Ishikawa (cell line): Measurements from ENCODE around the gene PCDHGA1.
A peak's percentile ranks its signal among the peaks of the same experiment; 100 is the strongest.

ENCODE experiments used
- CEBPB ChIP-seq: IDR thresholded peaks from 2 replicates; pipeline ENCODE4 v1.6.1; 2012
- CREB1 ChIP-seq: IDR thresholded peaks from 2 replicates; pipeline ENCODE4 v1.6.1; 2012; ENCODE audit warnings: low read depth
- EGR1 ChIP-seq: IDR thresholded peaks from 2 replicates; pipeline ENCODE4 v1.6.1; 2012
- EP300 ChIP-seq: IDR thresholded peaks from 2 replicates; pipeline ENCODE4 v1.6.1; 2012; ENCODE audit warnings: borderline replicate concordance
- FOXM1 ChIP-seq: IDR thresholded peaks from 2 replicates; pipeline ENCODE4 v1.6.1; 2012; ENCODE audit warnings: low read depth, borderline replicate concordance
- NFIC ChIP-seq: IDR thresholded peaks from 2 replicates; pipeline ENCODE4 v1.6.1; 2012
- RAD21 ChIP-seq: IDR thresholded peaks from 2 replicates; pipeline ENCODE4 v1.6.1; 2012; ENCODE audit warnings: low read depth
- TAF1 ChIP-seq: IDR thresholded peaks from 2 replicates; pipeline ENCODE4 v1.6.1; 2012; ENCODE audit warnings: low read depth, mild to moderate bottlenecking
- TCF12 ChIP-seq: IDR thresholded peaks from 2 replicates; pipeline ENCODE4 v1.6.1; 2012; ENCODE audit warnings: low read depth
- TEAD4 ChIP-seq: IDR thresholded peaks from 2 replicates; pipeline ENCODE4 v1.6.1; 2012
- YY1 ChIP-seq: IDR thresholded peaks from 2 replicates; pipeline ENCODE4 v1.6.1; 2012; ENCODE audit warnings: low read depth
- ZBTB7A ChIP-seq: IDR thresholded peaks from 2 replicates; pipeline ENCODE4 v1.6.1; 2012; ENCODE audit warnings: low read depth
- TF ChIP-seq, protein P1 (sequence below): IDR thresholded peaks from 2 replicates; pipeline ENCODE4 v1.6.1; 2012; ENCODE audit warnings: low read depth, mild to moderate bottlenecking
- TF ChIP-seq, protein P2 (sequence below): IDR thresholded peaks from 2 replicates; pipeline ENCODE4 v1.6.1; 2012
- TF ChIP-seq, protein P3 (sequence below): IDR thresholded peaks from 2 replicates; pipeline ENCODE4 v1.6.1; 2012

PCDHGA1 gene

DNA sequence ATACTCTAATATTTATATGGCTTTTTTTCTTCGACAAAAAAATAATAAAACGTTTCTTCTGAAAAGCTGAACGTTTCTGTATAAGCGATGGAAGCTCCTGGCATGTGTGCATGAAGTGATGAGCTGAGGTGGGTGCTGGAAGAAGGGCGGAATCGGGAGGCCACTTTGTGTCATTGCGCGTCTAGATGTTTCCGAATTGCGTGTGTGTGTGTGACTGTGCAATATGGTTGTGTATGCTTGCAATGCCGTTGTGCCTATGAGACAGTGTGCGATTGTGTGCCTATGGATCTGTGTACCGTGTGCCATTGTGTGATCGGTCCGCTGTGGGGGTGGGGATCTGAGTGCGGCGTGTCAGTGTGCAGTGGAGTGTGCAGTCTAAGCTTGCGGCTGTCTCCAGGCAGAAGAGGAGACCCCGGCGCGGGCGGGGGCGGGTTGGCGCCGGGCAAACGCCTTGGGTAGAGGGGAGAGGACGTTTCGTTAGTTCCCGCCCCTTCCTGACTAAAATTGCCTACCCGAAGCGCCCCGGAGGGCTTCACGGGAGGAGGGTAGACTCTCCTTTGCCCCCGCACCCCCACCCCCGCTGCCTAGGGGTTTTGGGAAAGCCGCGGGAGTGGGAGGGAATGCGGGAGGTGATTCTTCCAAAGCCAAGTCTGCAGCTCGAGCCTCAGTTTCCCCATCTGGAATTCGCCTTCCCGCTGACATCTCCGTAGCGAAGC lies 182.8 kb downstream of the PCDHGA1 start:
- TF ChIP-seq FOXM1, result no peak
- TF ChIP-seq, protein P1, sequence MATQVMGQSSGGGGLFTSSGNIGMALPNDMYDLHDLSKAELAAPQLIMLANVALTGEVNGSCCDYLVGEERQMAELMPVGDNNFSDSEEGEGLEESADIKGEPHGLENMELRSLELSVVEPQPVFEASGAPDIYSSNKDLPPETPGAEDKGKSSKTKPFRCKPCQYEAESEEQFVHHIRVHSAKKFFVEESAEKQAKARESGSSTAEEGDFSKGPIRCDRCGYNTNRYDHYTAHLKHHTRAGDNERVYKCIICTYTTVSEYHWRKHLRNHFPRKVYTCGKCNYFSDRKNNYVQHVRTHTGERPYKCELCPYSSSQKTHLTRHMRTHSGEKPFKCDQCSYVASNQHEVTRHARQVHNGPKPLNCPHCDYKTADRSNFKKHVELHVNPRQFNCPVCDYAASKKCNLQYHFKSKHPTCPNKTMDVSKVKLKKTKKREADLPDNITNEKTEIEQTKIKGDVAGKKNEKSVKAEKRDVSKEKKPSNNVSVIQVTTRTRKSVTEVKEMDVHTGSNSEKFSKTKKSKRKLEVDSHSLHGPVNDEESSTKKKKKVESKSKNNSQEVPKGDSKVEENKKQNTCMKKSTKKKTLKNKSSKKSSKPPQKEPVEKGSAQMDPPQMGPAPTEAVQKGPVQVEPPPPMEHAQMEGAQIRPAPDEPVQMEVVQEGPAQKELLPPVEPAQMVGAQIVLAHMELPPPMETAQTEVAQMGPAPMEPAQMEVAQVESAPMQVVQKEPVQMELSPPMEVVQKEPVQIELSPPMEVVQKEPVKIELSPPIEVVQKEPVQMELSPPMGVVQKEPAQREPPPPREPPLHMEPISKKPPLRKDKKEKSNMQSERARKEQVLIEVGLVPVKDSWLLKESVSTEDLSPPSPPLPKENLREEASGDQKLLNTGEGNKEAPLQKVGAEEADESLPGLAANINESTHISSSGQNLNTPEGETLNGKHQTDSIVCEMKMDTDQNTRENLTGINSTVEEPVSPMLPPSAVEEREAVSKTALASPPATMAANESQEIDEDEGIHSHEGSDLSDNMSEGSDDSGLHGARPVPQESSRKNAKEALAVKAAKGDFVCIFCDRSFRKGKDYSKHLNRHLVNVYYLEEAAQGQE, result no peak
- no peak for TF ChIP-seq CREB1
- no peak for TF ChIP-seq EP300
- no peak for TF ChIP-seq CEBPB
- TF ChIP-seq ZBTB7A, result no peak
- no peak for TF ChIP-seq TEAD4

DNA sequence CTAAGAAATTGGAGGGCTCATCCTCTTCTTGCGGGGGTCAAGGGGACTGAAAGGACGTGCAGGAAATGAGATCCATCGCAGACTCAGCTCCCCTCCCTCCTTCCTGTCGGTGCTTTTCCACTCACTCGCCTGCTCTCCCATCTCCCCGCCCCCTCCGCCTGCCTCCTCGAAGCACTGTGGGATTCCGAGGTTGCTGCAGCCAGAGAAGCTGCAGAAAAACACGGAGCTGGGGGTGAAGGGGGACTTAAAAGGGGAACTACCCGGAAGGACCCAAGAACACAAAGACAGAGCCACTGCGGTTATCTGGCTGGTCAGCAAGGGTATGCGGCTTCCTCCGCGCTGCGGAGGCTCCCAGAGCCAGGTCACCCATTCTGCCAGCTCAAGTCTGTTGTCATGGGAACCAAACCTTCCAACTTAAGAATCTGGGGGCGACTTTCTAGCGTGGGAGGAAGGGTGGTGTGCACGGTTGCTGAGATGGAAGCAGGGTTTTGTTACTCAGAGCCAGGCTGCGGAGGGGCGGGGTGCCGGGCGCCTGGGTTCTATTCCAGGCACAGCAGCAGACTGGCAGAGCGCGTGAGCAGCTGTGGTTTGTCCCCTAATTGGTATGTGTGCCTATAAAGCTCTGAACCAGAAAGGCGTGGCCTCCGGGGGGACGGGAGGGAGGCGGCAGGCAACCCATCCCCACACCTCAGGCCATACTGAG lies 183.5 kb downstream of the PCDHGA1 start:
- TF ChIP-seq EGR1, result peak; percentile 89
- TF ChIP-seq TCF12, result no peak

DNA sequence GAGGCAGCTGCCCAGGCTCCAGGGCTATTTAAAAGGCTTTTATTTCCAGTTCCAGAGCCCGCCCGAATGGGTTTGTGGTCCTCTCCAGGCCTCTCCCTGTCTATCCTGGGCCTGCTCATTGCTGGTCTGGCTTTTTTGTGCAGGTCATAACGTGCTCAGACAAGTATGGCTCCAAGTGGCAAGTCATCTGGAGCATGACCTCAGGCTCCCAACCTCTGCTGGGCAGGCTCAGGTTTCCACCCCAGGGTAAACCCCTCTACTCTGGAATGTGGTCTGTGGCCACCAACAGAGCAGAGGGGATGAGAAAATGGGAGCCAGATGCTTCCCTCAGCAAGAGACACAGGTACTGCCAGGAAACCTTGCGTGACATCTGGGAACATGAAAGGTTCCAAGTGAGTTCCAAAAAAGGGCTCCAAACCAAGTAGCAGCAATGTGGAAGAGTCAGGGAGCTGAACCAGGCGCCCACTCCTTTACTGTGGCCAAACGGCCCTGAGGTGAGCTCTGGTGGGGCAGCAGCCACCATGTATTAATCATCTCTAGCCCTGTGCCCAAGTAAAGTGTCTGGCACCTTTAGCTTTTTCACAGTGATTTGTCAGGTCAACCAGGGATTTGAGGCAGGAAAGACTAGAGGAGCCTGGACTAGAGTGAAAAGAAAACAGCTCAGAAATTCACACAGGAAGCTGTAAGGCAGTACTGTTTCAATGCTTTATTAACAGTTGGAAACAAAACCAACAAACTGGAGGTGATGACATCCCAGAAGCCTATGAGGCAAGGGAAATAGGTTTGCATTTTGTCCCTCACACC lies 184.2 kb downstream of the PCDHGA1 start:
- no peak for TF ChIP-seq ZBTB7A
- peak; percentile 26; the same call in 1 of the 2 replicates for TF ChIP-seq NFIC
- TF ChIP-seq TEAD4, result peak; percentile 76
- TF ChIP-seq EP300, result peak; percentile 44; the same call in 1 of the 2 replicates
- TF ChIP-seq TCF12, result peak; percentile 85

DNA sequence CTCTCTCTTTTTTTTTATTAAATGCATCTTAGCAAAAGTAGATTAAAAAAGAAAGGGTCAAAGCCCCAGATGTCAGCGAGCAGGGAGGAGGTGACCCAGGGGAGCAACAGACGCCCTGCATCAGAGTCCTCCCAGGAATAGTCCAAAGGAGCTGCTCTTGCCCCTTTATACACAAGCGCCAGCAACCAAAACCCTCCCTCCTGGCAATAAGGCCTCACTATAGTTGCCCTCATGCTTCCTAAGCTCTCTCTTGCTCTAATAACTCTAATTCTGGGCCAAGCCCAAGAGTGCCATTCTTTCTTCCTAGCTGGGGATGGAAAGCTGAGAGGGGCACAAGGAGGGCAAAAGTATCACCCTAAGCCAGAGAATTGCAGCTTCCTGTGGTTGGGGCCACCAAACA lies 184.8 kb downstream of the PCDHGA1 start:
- no peak for TF ChIP-seq FOXM1

DNA sequence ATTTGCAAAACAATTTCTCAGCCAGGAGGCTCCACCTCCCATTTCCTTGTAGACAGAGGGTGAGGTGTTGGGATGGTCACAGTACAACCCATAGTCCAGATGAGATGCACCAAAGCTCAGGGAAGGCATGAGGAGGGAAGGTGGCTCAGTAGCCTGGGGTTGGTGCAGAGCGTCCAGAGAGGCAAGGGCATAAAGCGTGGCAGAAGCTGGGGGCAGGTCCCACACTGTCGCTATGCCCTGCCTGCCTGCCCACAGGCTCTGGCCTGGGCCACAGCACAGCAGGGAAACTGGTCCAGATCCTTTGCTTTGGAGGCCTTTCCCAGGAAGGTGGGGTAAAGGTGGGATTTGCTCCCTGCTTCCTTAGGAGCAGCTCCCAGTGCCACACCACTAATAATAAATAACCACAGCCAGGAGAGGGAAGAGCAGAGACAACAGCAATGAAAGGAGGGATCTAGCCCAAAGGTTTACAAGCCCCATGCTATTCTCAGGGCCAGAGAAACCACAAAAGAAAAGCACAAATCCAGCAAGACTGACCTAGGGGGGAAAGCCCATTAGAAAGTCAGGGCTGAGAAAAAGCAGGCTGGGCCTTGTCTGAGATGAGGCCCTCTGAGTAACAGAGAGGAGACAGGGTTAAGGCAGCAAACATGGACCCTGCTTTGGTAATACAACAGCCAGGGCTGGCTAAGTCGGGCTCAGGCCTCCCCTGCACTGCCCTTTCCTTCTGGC lies 185.8 kb downstream of the PCDHGA1 start:
- TF ChIP-seq EGR1 (no peak), YY1 (no peak), FOXM1 (no peak), TCF12 (no peak), TAF1 (no peak), CREB1 (no peak), NFIC (no peak), TEAD4 (no peak)
- TF ChIP-seq, protein P2, sequence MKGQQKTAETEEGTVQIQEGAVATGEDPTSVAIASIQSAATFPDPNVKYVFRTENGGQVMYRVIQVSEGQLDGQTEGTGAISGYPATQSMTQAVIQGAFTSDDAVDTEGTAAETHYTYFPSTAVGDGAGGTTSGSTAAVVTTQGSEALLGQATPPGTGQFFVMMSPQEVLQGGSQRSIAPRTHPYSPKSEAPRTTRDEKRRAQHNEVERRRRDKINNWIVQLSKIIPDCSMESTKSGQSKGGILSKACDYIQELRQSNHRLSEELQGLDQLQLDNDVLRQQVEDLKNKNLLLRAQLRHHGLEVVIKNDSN, result no peak
- TF ChIP-seq, protein P3, sequence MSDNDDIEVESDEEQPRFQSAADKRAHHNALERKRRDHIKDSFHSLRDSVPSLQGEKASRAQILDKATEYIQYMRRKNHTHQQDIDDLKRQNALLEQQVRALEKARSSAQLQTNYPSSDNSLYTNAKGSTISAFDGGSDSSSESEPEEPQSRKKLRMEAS, result no peak

DNA sequence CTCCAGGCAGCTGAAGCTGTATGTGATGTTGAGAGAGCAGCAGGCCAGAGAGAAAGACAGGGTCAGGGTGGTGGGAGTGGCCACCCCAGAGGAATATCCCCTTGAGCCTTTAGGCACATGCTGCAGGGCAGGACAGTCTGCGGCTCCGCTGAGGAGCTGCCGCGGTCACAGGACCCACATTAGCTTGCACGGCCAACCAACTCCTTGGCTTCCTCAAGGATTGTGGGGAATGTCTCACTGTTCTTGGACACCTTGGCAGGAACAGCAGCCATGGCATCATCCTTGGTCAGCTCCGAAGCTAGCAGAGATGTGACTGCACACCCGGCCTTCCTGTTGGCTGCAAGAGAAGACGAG lies 186.3 kb downstream of the PCDHGA1 start:
- TF ChIP-seq EP300 (no peak), CREB1 (no peak), EGR1 (no peak), RAD21 (no peak), YY1 (no peak), ZBTB7A (no peak), CEBPB (no peak), TCF12 (no peak), TAF1 (no peak), FOXM1 (no peak), NFIC (no peak), TEAD4 (no peak)
- TF ChIP-seq, protein P1, result no peak
- TF ChIP-seq, protein P3, result no peak
- TF ChIP-seq, protein P2, result no peak
